Esophagus muscularis mucosa (tissue), 4 donors: ENCODE results near the gene SP100. TPM values are rescaled to one million over a fixed set of nuclear protein-coding genes. Genes with fewer than 3 reads are reported as not detected.

ENCODE experiments used
- DNase-seq: peaks from one replicate; pipeline ENCODE4 v3.0.0-alpha.2; 2017; ENCODE audit errors: extremely low spot score
- H3K27ac ChIP-seq, 4 donors: fragments of 200-600 bp; sonication (generic); replicated peaks in 1 of 4; 1 replicate in 3 of 4; 2 replicates in 1 of 4; pipeline ENCODE4 v1.5.1; 2016 to 2019; ENCODE audit warnings: mild to moderate bottlenecking in 1 of 4
- H3K27me3 ChIP-seq, 4 donors: fragments of 200-600 bp; sonication (generic); one replicate each; pipeline versions ENCODE4 v1.5.1 to v1.6.0; 2016 to 2019
- H3K36me3 ChIP-seq, 4 donors: fragments of 200-600 bp; sonication (generic); one replicate each; pipeline ENCODE4 v1.5.1; 2016 to 2019
- H3K4me1 ChIP-seq, 4 donors: fragments of 200-600 bp; sonication (generic); one replicate each; pipeline ENCODE4 v1.5.1; 2016 to 2019
- H3K4me3 ChIP-seq, 4 donors: fragments of 200-600 bp; sonication (generic); 1 replicate in 2 of 4; 2 replicates in 2 of 4; pipeline ENCODE4 v1.5.1; 2016 to 2019; ENCODE audit warnings: mild to moderate bottlenecking in 4 of 4, moderate library complexity in 1 of 4
- H3K9me3 ChIP-seq, 4 donors: fragments of 200-600 bp; sonication (generic); 1 replicate in 3 of 4; 2 replicates in 1 of 4; pipeline ENCODE4 v1.5.1; 2016 to 2019
- CTCF ChIP-seq, 3 experiments: fragments of 200-600 bp in 2 of 3; fragments of 450-650 bp in 1 of 3; sonication (generic) in 2 of 3; IDR thresholded peaks; one replicate each; pipeline ENCODE4 v1.5.1; 2017 to 2019; ENCODE audit warnings: antibody characterized with exemption in 3 of 3, mild to moderate bottlenecking in 2 of 3, moderate library complexity in 1 of 3
- EP300 ChIP-seq: sonication (generic); formaldehyde crosslinking; IDR thresholded peaks from one replicate; pipeline ENCODE4 v1.6.1; 2017; ENCODE audit warnings: antibody characterized with exemption
- POLR2A ChIP-seq: fragments of 450-650 bp; IDR thresholded peaks from one replicate; pipeline ENCODE4 v1.6.1; 2017; ENCODE audit warnings: antibody characterized with exemption, moderate library complexity, mild to moderate bottlenecking, low read depth
- POLR2AphosphoS5 ChIP-seq, 2 donors: sonication (generic); formaldehyde crosslinking; IDR thresholded peaks; one replicate each; pipeline ENCODE4 v1.6.1; 2017; ENCODE audit warnings: antibody characterized with exemption in 2 of 2
- WGBS: methylation state at CpG from one replicate; pipeline ENCODE4 v1.1.5; 2018; 5-methylcytosine and 5-hydroxymethylcytosine counted together
- intact Hi-C: fragments of 100-400 bp; cut with DNase I; formaldehyde crosslinking; loops from one replicate; pipeline ENCODE4 v1.15.1; 2023
- small RNA-seq, 3 donors: library from RNA; depleted of rRNA; stranded (forward); fragments of <200 nt; gene quantifications; one replicate each; pipeline ENCODE3, GENCODE V24; 2016
- total RNA-seq, 4 donors: library from RNA; depleted of rRNA; stranded (reverse); fragments of >200 nt; gene quantifications; one replicate each; pipeline versions ENCODE4 v1.1.0 to v1.2.1, GENCODE V29; 2016

SP100 gene
- total RNA-seq, 4 donors from 2014 or later: 83.8 to 95.5 (median 92.1) TPM

- WGBS: 90% methylated on average over 3 of the region's 3 CpGs
- no peaks in the 10 kb centered on the region for H3K27me3 ChIP-seq
- intact Hi-C loops: no loop called here
- H3K36me3 ChIP-seq: no peaks in the 10 kb centered on the region
- H3K9me3 ChIP-seq: no peaks in the 10 kb centered on the region
- H3K4me1 ChIP-seq: no peaks in the 10 kb centered on the region
- DNase-seq: no peak
- no peak overlapping the region for H3K4me3 ChIP-seq
- no peak overlapping the region for H3K27ac ChIP-seq
- TF ChIP-seq POLR2AphosphoS5 (IDR thresholded peaks at IDR 0.05) (no peak), EP300 (no peak), CTCF (IDR thresholded peaks at IDR 0.05) (no peak), POLR2A (no peak)
These were observed 174.3 kb downstream of the SP100 start for GRCh38 chr2:230590333-230590732.

- WGBS: 85% methylated on average over 6 of the region's 6 CpGs
- H3K27ac ChIP-seq: no peak overlapping the region
- no peak for DNase-seq
- H3K4me1 ChIP-seq: no peaks in the 10 kb centered on the region
- TF ChIP-seq POLR2AphosphoS5 (IDR thresholded peaks at IDR 0.05): no peak
- no peak for TF ChIP-seq CTCF (IDR thresholded peaks at IDR 0.05)
- no peak for TF ChIP-seq POLR2A
- no peak for TF ChIP-seq EP300
- no peaks in the 10 kb centered on the region for H3K36me3 ChIP-seq
- intact Hi-C loops: no loop called here
- H3K4me3 ChIP-seq: no peak overlapping the region
- no peaks in the 10 kb centered on the region for H3K27me3 ChIP-seq
- H3K9me3 ChIP-seq: no peaks in the 10 kb centered on the region
These were observed 175.8 kb downstream of the SP100 start for GRCh38 chr2:230591850-230592249.

- no peak for TF ChIP-seq CTCF (IDR thresholded peaks at IDR 0.05)
- TF ChIP-seq POLR2A: no peak
- TF ChIP-seq EP300: no peak
- no peak for TF ChIP-seq POLR2AphosphoS5 (IDR thresholded peaks at IDR 0.05)
These were observed 176.8 kb downstream of the SP100 start for GRCh38 chr2:230592775-230593174.

More at GRCh38 chr2:230592775-230593174, 176.8 kb downstream of the SP100 start:
- no peak overlapping the region for H3K27ac ChIP-seq
- H3K36me3 ChIP-seq: no peaks in the 10 kb centered on the region
- H3K27me3 ChIP-seq: no peaks in the 10 kb centered on the region
- DNase-seq: no peak
- no peaks in the 10 kb centered on the region for H3K9me3 ChIP-seq
- H3K4me3 ChIP-seq: no peak overlapping the region
- intact Hi-C loops: no loop called here
- 69% methylated on average over 4 of the region's 4 CpGs for WGBS
- no peaks in the 10 kb centered on the region for H3K4me1 ChIP-seq

Small RNAs within 50 kb of the gene (small RNA-seq; reads per million reads assigned to genes)
- gene HMGB1P3 (0 reads per million in 3 donors), gene RN7SL834P (0 reads per million in 3 donors), gene RNU6-451P (0 reads per million in 3 donors)

Other genes starting within 250 kb of the SP100 start
- 10 to 100 TPM; 14.5 to 24.9 (median 18.8) TPM for gene SP110, start 196.2 kb upstream of the SP100 start, total RNA-seq
- gene SP140, start 190.5 kb upstream of the SP100 start, total RNA-seq: 1 to 10 TPM in 2 of 4 donors, under 1 TPM in 1, not detected in 1; 0.65 to 2.5 (median 2.5) TPM
- gene SP140L, start 89.0 kb upstream of the SP100 start, total RNA-seq: 1 to 10 TPM; 4.4 to 8.3 (median 6.8) TPM